HPDE6-E6E7 (cell line): ENCODE data around the gene IL9.

Source experiments
- DNase-seq: peaks from one replicate; pipeline ENCODE4 v3.0.0; 2011; ENCODE audit warnings: missing footprints; ENCODE audit errors: extremely low spot score

The IL9 gene

GRCh38 chr5:135891268-135891667 is 4.4 kb downstream of the IL9 start:
- DNase-seq = no peak

GRCh38 chr5:135890867-135891266 is 4.8 kb downstream of the IL9 start:
- DNase-seq = no peak

- no peak for DNase-seq
Measured at GRCh38 chr5:135890296-135890695, 5.3 kb downstream of the IL9 start.

GRCh38 chr5:135887881-135888614 is 7.6 kb downstream of the IL9 start:
- peak; percentile 29 for DNase-seq

GRCh38 chr5:135887447-135887864 is 8.2 kb downstream of the IL9 start:
- peak; percentile 66 for DNase-seq

GRCh38 chr5:135886136-135886535 is 9.5 kb downstream of the IL9 start:
- DNase-seq = no peak

- DNase-seq = no peak
Measured at GRCh38 chr5:135885031-135885430, 10.6 kb downstream of the IL9 start.

- DNase-seq = no peak
Measured at GRCh38 chr5:135883441-135883840, 12.2 kb downstream of the IL9 start.

GRCh38 chr5:135883026-135883425 is 12.6 kb downstream of the IL9 start:
- no peak for DNase-seq

GRCh38 chr5:135881819-135882218 is 13.8 kb downstream of the IL9 start:
- no peak for DNase-seq

- no peak for DNase-seq
Measured at GRCh38 chr5:135881244-135881643, 14.4 kb downstream of the IL9 start.

GRCh38 chr5:135880801-135881200 is 14.8 kb downstream of the IL9 start:
- no peak for DNase-seq

- DNase-seq = no peak
Measured at GRCh38 chr5:135880278-135880677, 15.4 kb downstream of the IL9 start.

GRCh38 chr5:135879591-135879990 is 16.1 kb downstream of the IL9 start:
- DNase-seq = no peak

GRCh38 chr5:135878156-135878620 is 17.5 kb downstream of the IL9 start:
- DNase-seq = no peak

GRCh38 chr5:135877570-135878155 is 18.0 kb downstream of the IL9 start:
- DNase-seq = no peak

- no peak for DNase-seq
Measured at GRCh38 chr5:135876146-135876545, 19.5 kb downstream of the IL9 start.

GRCh38 chr5:135875567-135875966 is 20.1 kb downstream of the IL9 start:
- DNase-seq = no peak

- DNase-seq = no peak
Measured at GRCh38 chr5:135874461-135874860, 21.2 kb downstream of the IL9 start.

- no peak for DNase-seq
Measured at GRCh38 chr5:135873831-135874230, 21.8 kb downstream of the IL9 start.

- no peak for DNase-seq
Measured at GRCh38 chr5:135871268-135871915, 24.2 kb downstream of the IL9 start.

- DNase-seq = no peak
Measured at GRCh38 chr5:135869935-135870334, 25.7 kb downstream of the IL9 start.

GRCh38 chr5:135869276-135869675 is 26.4 kb downstream of the IL9 start:
- no peak for DNase-seq
